Tibial artery (tissue), 4 donors: ENCODE measurements around the gene ACTRT2.

Experiments used
- DNase-seq, 2 donors: peaks; one replicate each; pipeline ENCODE4 v3.0.0-alpha.2; 2019
- H3K27ac ChIP-seq, 2 donors: fragments of 200-600 bp; sonication (generic) in 1 of 2; 1 replicate in 1 of 2; 2 replicates in 1 of 2; pipeline ENCODE4 v1.5.1; 2018 to 2019; ENCODE audit warnings: mild to moderate bottlenecking in 1 of 2
- H3K27me3 ChIP-seq, 2 donors: fragments of 200-600 bp; sonication (generic) in 1 of 2; one replicate each; pipeline versions ENCODE4 v1.5.1 to v1.6.0; 2016 to 2019
- H3K36me3 ChIP-seq, 3 donors: fragments of 200-600 bp; sonication (generic) in 2 of 3; one replicate each; pipeline ENCODE4 v1.5.1; 2016 to 2019; ENCODE audit warnings: mild to moderate bottlenecking in 2 of 3
- H3K4me1 ChIP-seq, 4 donors: fragments of 200-600 bp; sonication (generic) in 2 of 4; 1 replicate in 3 of 4; 2 replicates in 1 of 4; pipeline ENCODE4 v1.5.1; 2016 to 2019
- H3K4me3 ChIP-seq, 2 donors: fragments of 200-600 bp; sonication (generic) in 1 of 2; 1 replicate in 1 of 2; 2 replicates in 1 of 2; pipeline ENCODE4 v1.5.1; 2018 to 2019; ENCODE audit warnings: mild to moderate bottlenecking in 2 of 2
- H3K9me3 ChIP-seq, 3 donors: fragments of 200-600 bp; sonication (generic) in 1 of 3; one replicate each; pipeline ENCODE4 v1.5.1; 2016 to 2019
- CTCF ChIP-seq, 2 experiments: fragments of 200-600 bp in 1 of 2; fragments of 450-650 bp in 1 of 2; IDR thresholded peaks; one replicate each; pipeline ENCODE4 v1.5.1; 2017 to 2019; ENCODE audit warnings: antibody characterized with exemption in 2 of 2, mild to moderate bottlenecking in 1 of 2, moderate library complexity in 1 of 2
- intact Hi-C: fragments of 100-400 bp; cut with DNase I; formaldehyde crosslinking; loops from one replicate; pipeline ENCODE4 v1.15.0; 2023; ENCODE audit warnings: low total_unique reads

Gene ACTRT2

GRCh38 chr1:3051270-3052268, 30.3 kb downstream of the ACTRT2 start:
- Histone ChIP-seq H3K27ac (no peak overlapping the region), H3K4me3 (no peak overlapping the region), H3K36me3 (no peaks in the 10 kb centered on the region), H3K27me3 (no peaks in the 10 kb centered on the region), H3K9me3 (no peaks in the 10 kb centered on the region), H3K4me1 (no peaks in the 10 kb centered on the region)
- DNase-seq: no peak
- intact Hi-C loops: no loop called here
- TF ChIP-seq CTCF (IDR thresholded peaks at IDR 0.05): no peak

- H3K36me3 ChIP-seq: no peaks in the 10 kb centered on the region
- intact Hi-C loops: no loop called here
- H3K4me1 ChIP-seq: no peaks in the 10 kb centered on the region
- no peak for TF ChIP-seq CTCF (IDR thresholded peaks at IDR 0.05)
- no peak overlapping the region for H3K4me3 ChIP-seq
- no peaks in the 10 kb centered on the region for H3K27me3 ChIP-seq
- H3K9me3 ChIP-seq: no peaks in the 10 kb centered on the region
- DNase-seq: peak in 1 of 2 donors; percentile 46
- no peak overlapping the region for H3K27ac ChIP-seq
Measured at GRCh38 chr1:3052501-3052900, 31.2 kb downstream of the ACTRT2 start.

GRCh38 chr1:3053366-3053980, 32.2 kb downstream of the ACTRT2 start:
- DNase-seq: peak in 1 of 2 donors; percentile 48
- intact Hi-C loops: no loop called here
- no peaks in the 10 kb centered on the region for H3K4me1 ChIP-seq
- H3K4me3 ChIP-seq: no peak overlapping the region
- H3K9me3 ChIP-seq: no peaks in the 10 kb centered on the region
- TF ChIP-seq CTCF (IDR thresholded peaks at IDR 0.05): no peak
- no peaks in the 10 kb centered on the region for H3K36me3 ChIP-seq
- no peaks in the 10 kb centered on the region for H3K27me3 ChIP-seq
- H3K27ac ChIP-seq: no peak overlapping the region

- DNase-seq: peak in 1 of 2 donors; percentile 48
- H3K27me3 ChIP-seq: no peaks in the 10 kb centered on the region
- no peak overlapping the region for H3K4me3 ChIP-seq
- no peak overlapping the region for H3K27ac ChIP-seq
- peaks cover 0 to 4% (median 1%) of the 10 kb centered on the region in 3 donors for H3K36me3 ChIP-seq
- no peaks in the 10 kb centered on the region for H3K9me3 ChIP-seq
- no peaks in the 10 kb centered on the region for H3K4me1 ChIP-seq
- no peak for TF ChIP-seq CTCF (IDR thresholded peaks at IDR 0.05)
- intact Hi-C loops: no loop called here
Measured at GRCh38 chr1:3053986-3054385, 32.7 kb downstream of the ACTRT2 start.

GRCh38 chr1:3054474-3054873, 33.2 kb downstream of the ACTRT2 start:
- Histone ChIP-seq H3K9me3 (no peaks in the 10 kb centered on the region), H3K4me1 (no peaks in the 10 kb centered on the region), H3K27ac (no peak overlapping the region), H3K27me3 (no peaks in the 10 kb centered on the region), H3K36me3 (peaks cover 0 to 6% (median 5%) of the 10 kb centered on the region in 3 donors), H3K4me3 (no peak overlapping the region)
- DNase-seq: no peak
- intact Hi-C loops: no loop called here
- TF ChIP-seq CTCF (IDR thresholded peaks at IDR 0.05): no peak
